ENCODE measurements around the gene SNAP47.
A peak's percentile ranks its signal among the peaks of the same experiment; 100 is the strongest.

SNAP47 gene

DNA sequence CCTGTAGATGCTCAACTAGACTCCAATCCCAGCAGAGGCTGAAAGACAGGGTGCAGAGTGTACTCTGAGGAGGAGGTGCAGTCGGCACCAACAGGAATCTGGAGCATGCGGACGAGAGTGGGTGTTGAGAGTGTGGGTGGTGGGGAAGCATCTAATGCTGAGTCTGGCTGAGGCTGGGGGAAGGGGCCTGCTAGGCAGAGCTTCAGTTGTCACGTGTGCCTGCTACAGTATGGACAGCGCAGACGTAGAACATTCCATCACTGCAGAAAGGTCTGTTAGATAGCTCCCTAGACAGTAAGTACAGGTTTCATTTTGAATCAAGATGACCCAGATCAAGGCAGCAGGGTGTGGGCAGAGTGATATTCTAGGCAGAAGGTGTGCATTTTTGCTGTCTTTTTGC is 23.1 kb downstream of the SNAP47 start:
- H3K36me3 Mint-ChIP-seq (ENCODE audit: low read depth), result peaks cover 28% of the 10 kb centered on the region
- H3K4me3 Mint-ChIP-seq, result no peak overlapping the region
- DNase-seq, result no peak
- no peaks in the 10 kb centered on the region for H3K9me3 Mint-ChIP-seq
- H3K4me1 Mint-ChIP-seq, result no peaks in the 10 kb centered on the region
- peaks cover 6% of the 10 kb centered on the region for H3K27me3 Mint-ChIP-seq (ENCODE audit: low read depth, poor library complexity)
- TF ChIP-seq, protein P1, sequence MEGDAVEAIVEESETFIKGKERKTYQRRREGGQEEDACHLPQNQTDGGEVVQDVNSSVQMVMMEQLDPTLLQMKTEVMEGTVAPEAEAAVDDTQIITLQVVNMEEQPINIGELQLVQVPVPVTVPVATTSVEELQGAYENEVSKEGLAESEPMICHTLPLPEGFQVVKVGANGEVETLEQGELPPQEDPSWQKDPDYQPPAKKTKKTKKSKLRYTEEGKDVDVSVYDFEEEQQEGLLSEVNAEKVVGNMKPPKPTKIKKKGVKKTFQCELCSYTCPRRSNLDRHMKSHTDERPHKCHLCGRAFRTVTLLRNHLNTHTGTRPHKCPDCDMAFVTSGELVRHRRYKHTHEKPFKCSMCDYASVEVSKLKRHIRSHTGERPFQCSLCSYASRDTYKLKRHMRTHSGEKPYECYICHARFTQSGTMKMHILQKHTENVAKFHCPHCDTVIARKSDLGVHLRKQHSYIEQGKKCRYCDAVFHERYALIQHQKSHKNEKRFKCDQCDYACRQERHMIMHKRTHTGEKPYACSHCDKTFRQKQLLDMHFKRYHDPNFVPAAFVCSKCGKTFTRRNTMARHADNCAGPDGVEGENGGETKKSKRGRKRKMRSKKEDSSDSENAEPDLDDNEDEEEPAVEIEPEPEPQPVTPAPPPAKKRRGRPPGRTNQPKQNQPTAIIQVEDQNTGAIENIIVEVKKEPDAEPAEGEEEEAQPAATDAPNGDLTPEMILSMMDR (IDR thresholded peaks at IDR 0.05), result no peak
- H3K27ac Mint-ChIP-seq, result peak overlapping the region; percentile 57

DNA sequence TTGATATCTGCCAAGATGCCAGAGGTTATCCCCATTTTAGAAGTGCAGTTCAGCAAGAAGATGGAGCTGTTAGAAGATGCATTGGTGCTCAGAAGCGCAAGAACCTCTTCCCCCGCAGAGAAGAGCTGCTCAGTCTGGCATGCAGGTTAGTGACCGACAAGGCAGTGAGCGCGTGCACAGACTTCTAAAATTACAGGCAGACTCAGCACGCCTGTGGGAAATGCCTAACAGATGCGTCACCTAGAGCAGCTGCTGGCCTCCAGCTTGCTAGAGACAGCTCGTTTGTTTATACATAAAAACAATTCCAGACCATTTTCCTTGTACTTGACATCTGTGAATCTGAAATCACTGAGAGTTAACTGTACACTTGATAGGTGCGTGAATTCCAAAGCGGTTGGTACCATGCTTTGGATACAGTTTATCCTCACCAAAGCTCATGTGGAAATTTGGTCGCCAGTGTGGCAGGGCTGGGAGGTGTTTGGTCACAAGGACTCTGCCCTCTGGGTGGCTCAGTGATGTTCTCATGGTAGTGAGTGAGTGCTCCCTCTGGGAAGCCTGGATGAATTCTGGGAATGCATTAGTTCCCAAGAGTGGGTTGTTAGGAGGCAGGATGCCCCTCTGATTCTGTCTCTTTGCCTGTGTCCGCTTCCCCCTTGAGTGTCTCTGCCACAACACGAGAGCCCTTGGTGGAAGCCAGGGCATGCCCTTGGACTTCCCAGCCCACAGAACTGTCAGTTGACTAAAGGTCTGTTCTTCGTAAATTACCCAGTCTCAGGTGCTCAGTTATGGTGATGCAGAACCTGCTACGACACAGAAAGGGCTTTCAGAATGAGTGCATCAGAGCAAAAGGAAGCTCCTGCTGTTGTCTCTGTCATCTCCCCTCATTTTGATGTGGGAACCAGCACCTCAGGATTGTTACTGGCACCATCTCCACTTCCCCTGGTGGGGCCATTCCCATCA is 24.4 kb downstream of the SNAP47 start:
- no peaks in the 10 kb centered on the region for H3K4me1 Mint-ChIP-seq
- no peaks in the 10 kb centered on the region for H3K9me3 Mint-ChIP-seq
- H3K27ac Mint-ChIP-seq, result no peak overlapping the region
- no peak for DNase-seq
- peaks cover 6% of the 10 kb centered on the region for H3K27me3 Mint-ChIP-seq (ENCODE audit: low read depth, poor library complexity)
- H3K4me3 Mint-ChIP-seq, result no peak overlapping the region
- TF ChIP-seq, protein P1 (IDR thresholded peaks at IDR 0.05), result no peak
- H3K36me3 Mint-ChIP-seq (ENCODE audit: low read depth), result peaks cover 35% of the 10 kb centered on the region

DNA sequence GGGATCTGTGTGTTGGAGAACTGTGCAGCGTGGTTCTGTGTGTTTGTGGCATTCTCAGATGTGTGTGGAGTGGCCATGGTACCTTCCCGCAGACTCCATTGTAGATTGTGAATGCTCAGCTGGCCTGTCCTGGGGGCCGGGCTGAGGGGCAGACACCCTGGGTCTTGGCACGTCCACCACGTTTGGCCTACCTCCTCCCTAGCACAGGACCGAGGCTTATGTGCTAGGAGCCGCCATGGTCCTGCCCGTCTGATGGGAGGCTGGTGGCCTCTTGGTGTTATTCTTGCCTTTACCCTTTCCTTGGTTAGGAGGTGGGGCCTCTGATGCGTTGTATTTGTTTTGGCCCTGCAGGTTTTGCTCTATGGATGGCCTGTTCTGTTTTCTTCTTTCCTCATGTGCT is 25.1 kb downstream of the SNAP47 start:
- no peak overlapping the region for H3K4me3 Mint-ChIP-seq
- no peaks in the 10 kb centered on the region for H3K4me1 Mint-ChIP-seq
- TF ChIP-seq, protein P1 (IDR thresholded peaks at IDR 0.05), result no peak
- H3K27ac Mint-ChIP-seq, result no peak overlapping the region
- H3K9me3 Mint-ChIP-seq, result no peaks in the 10 kb centered on the region
- H3K36me3 Mint-ChIP-seq (ENCODE audit: low read depth), result peaks cover 35% of the 10 kb centered on the region
- DNase-seq, result no peak
- H3K27me3 Mint-ChIP-seq (ENCODE audit: low read depth, poor library complexity), result peaks cover 6% of the 10 kb centered on the region

DNA sequence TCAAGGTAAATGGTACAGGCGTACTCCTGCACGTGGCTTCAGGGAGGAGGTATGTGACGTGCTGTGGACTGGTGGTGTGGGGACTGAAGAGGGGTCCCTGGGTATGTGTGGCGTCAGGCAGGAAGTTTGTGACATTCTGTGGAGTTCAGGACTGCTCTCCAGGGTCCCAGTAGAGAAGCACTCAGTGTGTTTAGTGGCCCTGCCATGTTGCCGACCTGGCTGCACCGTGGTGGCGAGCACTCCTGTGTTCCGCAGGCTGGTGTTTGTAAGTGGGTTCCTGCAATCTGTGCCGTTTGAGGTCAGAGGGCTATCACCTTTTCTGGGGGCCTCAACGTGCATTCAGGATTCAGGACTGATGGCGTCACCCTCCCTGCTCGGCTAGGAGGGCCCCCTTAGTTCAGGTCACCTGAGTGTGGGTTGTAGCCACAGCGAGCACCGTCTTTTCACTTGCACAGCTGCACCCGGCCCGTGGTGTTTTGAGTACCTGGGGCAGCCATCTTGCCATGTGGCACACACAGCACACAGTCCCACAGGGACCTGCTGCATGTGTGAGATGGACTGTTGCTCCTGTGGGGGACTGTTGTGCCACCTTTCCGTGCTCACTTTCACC is 26.5 kb downstream of the SNAP47 start:
- Mint-ChIP-seq H3K4me1 (no peaks in the 10 kb centered on the region), H3K27me3 (ENCODE audit: low read depth, poor library complexity) (peaks cover 6% of the 10 kb centered on the region), H3K9me3 (no peaks in the 10 kb centered on the region), H3K4me3 (no peak overlapping the region), H3K36me3 (ENCODE audit: low read depth) (peaks cover 39% of the 10 kb centered on the region), H3K27ac (no peak overlapping the region)
- TF ChIP-seq, protein P1 (IDR thresholded peaks at IDR 0.05), result no peak
- no peak for DNase-seq

DNA sequence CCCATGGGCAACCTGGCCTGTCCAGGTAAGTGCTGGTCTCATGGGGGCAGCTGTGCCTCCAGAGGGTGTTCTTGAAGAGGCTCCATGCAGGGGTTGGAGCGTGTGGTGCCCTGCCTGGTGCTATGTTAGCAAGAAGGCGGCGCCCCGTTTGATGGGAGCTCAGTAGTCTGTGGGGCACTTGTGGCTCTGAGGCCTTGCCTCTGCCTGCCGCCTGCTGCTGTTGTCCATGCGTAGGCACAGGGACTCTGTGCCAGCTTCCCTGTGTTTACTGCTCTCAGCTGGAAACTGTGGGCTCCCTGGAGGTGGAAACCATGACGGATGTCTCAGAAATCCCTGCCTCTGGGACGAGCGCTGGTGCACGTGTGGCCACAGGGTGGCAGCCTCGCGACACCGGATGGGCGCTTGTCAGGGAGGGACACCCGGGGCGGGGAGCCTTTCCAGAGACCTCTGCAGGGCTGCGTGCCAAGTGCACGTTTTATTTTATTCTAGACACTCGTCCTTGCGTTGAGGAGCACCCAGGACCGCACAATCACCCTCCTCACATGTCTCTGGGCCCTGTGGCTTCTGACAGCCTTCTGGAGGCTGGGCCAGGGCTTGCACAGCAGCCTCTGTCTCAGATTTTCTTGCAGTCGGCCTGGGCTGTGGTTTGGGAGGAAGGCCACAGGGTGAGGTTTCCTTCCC is 27.1 kb downstream of the SNAP47 start:
- Mint-ChIP-seq H3K4me1 (no peaks in the 10 kb centered on the region), H3K27ac (no peak overlapping the region), H3K36me3 (ENCODE audit: low read depth) (peaks cover 45% of the 10 kb centered on the region), H3K27me3 (ENCODE audit: low read depth, poor library complexity) (peaks cover 6% of the 10 kb centered on the region), H3K9me3 (no peaks in the 10 kb centered on the region), H3K4me3 (no peak overlapping the region)
- DNase-seq, result peak; percentile 87
- TF ChIP-seq, protein P1 (IDR thresholded peaks at IDR 0.05), result peak; percentile 91
